Cardiac muscle cell (in vitro differentiated cells and primary cell): Measurements from ENCODE around the gene KCNIP3. TPM values are rescaled to one million over a fixed set of nuclear protein-coding genes. Genes with fewer than 3 reads are reported as not detected.

Experiments used
- DNase-seq, 2 donors: peaks; one replicate each; pipeline versions ENCODE4 v3.0.0 to v3.0.0-alpha.2; 2010 to 2017; ENCODE audit warnings: low read depth in 1 of 2, low spot score in 1 of 2
- H3K27ac ChIP-seq: fragments of 200-600 bp; sonication (generic); 2 replicates; pipeline ENCODE4 v1.5.1; 2016
- H3K27me3 ChIP-seq: fragments of 200-600 bp; sonication (generic); 2 replicates; pipeline ENCODE4 v1.6.0; 2016; ENCODE audit warnings: control low read depth
- H3K36me3 ChIP-seq: fragments of 200-600 bp; sonication (generic); 2 replicates; pipeline ENCODE4 v1.5.1; 2016; ENCODE audit warnings: control low read depth
- H3K4me1 ChIP-seq: fragments of 200-600 bp; sonication (generic); 2 replicates; pipeline ENCODE4 v1.8.1; 2017; ENCODE audit warnings: low read depth, mild to moderate bottlenecking, mixed run types
- H3K4me3 ChIP-seq: fragments of 200-600 bp; sonication (generic); 2 replicates; pipeline ENCODE4 v1.5.1; 2016; ENCODE audit warnings: mild to moderate bottlenecking
- H3K9me3 ChIP-seq: fragments of 200-600 bp; sonication (generic); 2 replicates; pipeline ENCODE4 v1.5.1; 2017; ENCODE audit warnings: low read depth, mild to moderate bottlenecking, control low read depth
- polyA plus RNA-seq: library from polyadenylated mRNA; unstranded; fragments of >200 nt; fragmentation: Nextera tagmentation; extraction: Ambion mirVana; gene quantifications from 2 replicates; pipeline ENCODE4 v1.2.1, GENCODE V29; 2016
- total RNA-seq: library from RNA; depleted of rRNA; stranded (reverse); fragments of >200 nt; gene quantifications from 2 replicates; pipeline ENCODE4 v1.2.3, GENCODE V29; 2016
- TF ChIP-seq, protein P1 (sequence below): IDR thresholded peaks from 2 replicates; pipeline ENCODE4 v1.5.1; 2012; ENCODE audit warnings: low read depth, mild to moderate bottlenecking, low read length

KCNIP3 gene
- total and polyA plus RNA-seq, 2 experiments from 2014 or later, result 1.2 to 5.2 TPM

DNA sequence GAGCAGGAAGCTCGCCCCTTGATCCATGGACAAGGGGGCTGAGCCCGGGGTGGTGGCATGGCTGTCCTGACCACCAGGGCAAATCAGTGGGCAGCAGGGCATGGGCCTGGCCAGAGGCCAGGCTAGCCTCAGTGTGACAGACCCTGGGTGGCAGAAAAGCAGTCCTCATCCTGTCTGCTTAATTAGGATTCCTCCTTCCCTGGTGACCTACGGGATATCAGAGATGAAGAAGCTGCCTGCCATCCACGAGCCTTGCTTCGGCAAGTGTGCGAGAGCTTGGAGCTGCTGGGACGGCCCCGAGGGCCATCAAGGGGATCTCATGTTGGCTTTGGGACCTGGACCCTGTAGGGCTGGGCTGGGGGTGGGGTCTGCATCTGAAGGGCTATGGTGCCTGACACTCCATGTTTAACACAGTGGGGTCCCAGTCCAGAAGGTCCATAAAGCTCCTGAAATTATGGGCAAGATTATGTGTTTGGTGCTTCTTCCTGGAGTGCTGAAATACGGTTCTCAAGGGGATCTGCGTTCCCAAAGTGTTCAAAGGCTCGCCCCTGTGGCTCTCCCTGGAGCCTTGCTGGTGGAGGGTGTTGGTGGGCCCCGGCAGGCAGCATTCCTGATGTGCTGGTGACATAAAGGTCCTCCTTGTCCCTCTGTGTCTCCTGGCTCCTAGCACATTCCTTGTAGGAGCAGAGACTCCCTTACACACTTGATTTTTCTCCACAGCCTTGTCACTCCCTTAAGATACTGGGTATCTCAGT, 52.6 kb downstream of the KCNIP3 start:
- TF ChIP-seq, protein P1, sequence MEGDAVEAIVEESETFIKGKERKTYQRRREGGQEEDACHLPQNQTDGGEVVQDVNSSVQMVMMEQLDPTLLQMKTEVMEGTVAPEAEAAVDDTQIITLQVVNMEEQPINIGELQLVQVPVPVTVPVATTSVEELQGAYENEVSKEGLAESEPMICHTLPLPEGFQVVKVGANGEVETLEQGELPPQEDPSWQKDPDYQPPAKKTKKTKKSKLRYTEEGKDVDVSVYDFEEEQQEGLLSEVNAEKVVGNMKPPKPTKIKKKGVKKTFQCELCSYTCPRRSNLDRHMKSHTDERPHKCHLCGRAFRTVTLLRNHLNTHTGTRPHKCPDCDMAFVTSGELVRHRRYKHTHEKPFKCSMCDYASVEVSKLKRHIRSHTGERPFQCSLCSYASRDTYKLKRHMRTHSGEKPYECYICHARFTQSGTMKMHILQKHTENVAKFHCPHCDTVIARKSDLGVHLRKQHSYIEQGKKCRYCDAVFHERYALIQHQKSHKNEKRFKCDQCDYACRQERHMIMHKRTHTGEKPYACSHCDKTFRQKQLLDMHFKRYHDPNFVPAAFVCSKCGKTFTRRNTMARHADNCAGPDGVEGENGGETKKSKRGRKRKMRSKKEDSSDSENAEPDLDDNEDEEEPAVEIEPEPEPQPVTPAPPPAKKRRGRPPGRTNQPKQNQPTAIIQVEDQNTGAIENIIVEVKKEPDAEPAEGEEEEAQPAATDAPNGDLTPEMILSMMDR, result no peak
- no peak overlapping the region for H3K4me3 ChIP-seq
- no peaks in the 10 kb centered on the region for H3K4me1 ChIP-seq
- peaks cover 51% of the 10 kb centered on the region for H3K27me3 ChIP-seq
- H3K9me3 ChIP-seq, result no peaks in the 10 kb centered on the region
- no peak for DNase-seq
- no peaks in the 10 kb centered on the region for H3K36me3 ChIP-seq
- no peak overlapping the region for H3K27ac ChIP-seq

DNA sequence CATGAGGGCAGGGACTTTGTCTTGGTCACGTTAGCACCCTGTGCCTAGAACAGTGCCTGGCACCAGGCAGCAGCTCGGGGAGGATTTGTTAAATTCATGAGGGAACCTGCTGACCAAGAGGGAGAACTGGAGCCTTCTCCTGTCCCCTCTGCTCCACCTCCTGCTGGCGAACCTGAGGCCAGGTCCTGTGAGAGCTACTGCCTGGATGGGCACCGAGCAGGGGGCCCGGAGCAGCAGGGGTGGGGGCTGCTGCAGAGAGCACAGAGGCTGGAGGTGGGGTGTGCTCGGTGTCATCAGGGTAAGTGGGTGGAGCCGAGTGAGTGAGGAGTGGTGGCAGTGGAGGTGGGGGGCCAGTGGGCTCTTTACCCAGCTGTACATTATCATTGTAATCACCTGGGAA, 53.2 kb downstream of the KCNIP3 start:
- Histone ChIP-seq H3K9me3 (no peaks in the 10 kb centered on the region), H3K27ac (no peak overlapping the region), H3K36me3 (no peaks in the 10 kb centered on the region), H3K4me3 (no peak overlapping the region), H3K27me3 (peaks cover 44% of the 10 kb centered on the region), H3K4me1 (no peaks in the 10 kb centered on the region)
- TF ChIP-seq, protein P1, result no peak
- no peak for DNase-seq

DNA sequence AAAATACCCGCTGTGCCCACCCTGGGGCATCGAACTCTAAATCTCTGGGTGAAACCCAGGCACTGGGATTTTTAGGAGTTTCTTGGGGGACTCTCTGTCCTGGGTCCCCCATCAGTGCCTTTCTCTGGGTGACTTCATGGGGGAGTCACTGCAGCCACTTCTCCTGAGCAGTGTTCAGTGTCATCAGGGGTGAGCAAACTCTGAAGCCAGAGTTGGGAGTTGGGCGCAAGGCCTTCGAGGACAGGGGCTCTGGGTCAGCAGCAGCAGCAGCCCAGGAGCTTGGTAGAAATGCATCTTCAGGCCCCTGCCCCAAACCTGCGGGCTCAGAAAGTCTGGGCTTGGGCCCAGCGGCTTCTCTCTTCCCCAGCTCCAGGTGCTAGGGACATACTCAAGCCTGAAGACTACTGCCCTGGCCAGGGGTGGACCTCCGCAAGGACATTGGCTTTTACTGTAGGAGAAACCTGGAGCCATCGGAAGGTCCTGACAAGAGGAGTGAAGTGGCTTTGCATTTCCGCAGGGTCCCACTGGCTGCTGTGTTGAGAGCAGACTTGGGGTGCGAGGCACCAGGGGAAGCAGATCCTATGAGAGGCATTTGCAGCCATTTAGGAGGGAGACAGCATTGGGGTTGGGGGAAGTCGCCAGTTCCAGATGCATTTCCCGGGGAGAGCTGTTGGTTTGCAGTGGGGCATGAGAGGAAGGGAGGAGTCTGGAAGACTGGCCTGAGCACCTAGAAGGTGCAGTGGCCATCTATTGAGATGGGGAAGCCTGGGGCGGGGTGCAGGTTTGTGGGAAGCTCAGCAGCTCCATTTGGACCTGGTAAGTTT, 53.8 kb downstream of the KCNIP3 start:
- Histone ChIP-seq H3K9me3 (no peaks in the 10 kb centered on the region), H3K27me3 (peaks cover 39% of the 10 kb centered on the region), H3K4me1 (no peaks in the 10 kb centered on the region), H3K27ac (no peak overlapping the region), H3K4me3 (no peak overlapping the region), H3K36me3 (no peaks in the 10 kb centered on the region)
- TF ChIP-seq, protein P1, result no peak
- no peak for DNase-seq

DNA sequence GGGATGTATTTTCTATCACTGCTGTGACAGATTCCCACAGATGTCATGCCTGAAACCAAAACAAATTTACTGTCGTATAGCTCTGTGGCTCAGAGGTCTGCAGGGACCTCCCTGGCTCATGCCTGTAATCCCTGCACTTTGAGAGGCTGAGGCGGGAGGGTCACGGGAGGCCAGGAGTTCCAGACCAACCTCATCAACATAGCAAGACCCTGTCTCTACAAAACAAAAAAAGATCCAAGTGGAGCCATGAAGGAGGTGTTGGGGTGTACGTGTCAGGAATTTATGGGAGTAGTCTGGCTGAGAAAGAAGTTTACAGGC, 54.4 kb downstream of the KCNIP3 start:
- Histone ChIP-seq H3K27ac (no peak overlapping the region), H3K4me3 (no peak overlapping the region), H3K27me3 (peaks cover 35% of the 10 kb centered on the region), H3K9me3 (no peaks in the 10 kb centered on the region), H3K4me1 (no peaks in the 10 kb centered on the region), H3K36me3 (no peaks in the 10 kb centered on the region)
- TF ChIP-seq, protein P1, result no peak
- no peak for DNase-seq

DNA sequence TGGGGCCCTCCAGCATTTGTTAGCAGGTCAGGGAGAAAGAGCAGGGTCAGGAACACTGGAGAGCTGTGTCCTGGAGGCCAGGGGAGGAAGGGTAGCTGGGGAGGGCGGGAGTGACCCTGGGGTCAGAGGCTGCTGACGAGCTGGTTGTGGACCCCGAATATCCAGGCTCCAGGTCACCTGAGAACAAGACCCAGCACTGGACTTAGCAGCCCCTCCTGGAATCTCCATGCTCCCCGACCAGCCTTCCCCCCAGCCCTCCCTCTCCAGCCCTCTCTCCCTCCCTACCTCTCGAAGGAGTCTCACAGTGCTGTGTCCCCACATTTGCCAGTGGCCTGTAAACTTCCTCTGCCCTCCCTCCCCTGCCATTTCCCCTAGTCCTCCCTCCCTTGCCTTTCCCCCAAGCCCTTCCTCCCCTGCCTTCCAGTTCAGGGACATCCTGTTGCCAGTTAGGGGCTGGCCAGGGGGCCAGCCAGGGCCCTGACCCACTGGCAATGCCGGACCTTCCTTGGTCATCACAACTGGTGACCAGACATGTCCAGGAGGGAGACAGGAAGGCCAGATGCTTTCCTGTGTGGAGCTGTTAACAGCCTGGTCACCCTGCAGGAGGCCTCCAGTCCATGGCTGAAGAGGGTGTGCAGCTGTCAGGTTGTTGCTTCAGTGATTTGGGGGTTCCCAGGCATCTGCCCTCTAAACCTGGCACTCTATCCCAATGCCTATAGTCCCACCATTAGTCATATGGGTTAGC, 55.3 kb downstream of the KCNIP3 start:
- TF ChIP-seq, protein P1, result no peak
- no peak for DNase-seq
- no peaks in the 10 kb centered on the region for H3K9me3 ChIP-seq

More for the DNA sequence above, 55.3 kb downstream of the KCNIP3 start:
- Histone ChIP-seq H3K27ac (no peak overlapping the region), H3K27me3 (peaks cover 26% of the 10 kb centered on the region), H3K36me3 (no peaks in the 10 kb centered on the region), H3K4me1 (no peaks in the 10 kb centered on the region), H3K4me3 (no peak overlapping the region)
